ENCODE results near the gene PBX3. TPM values are rescaled to one million over a fixed set of nuclear protein-coding genes. Genes with fewer than 3 reads are reported as not detected.

PBX3 gene
- total RNA-seq, 1 experiment from 2014 or later: 46.0 TPM

- Histone ChIP-seq H3T11ph (ENCODE audit: low read length) (no peak overlapping the region), H3K4me1 (ENCODE audit: insufficient read depth, low read length) (no peaks in the 10 kb centered on the region), H2AFZ (ENCODE audit: low read length) (no peak overlapping the region), H3K14ac (ENCODE audit: insufficient read depth, low read length) (no peak overlapping the region), H3K23me2 (ENCODE audit: insufficient read length, low read depth, low read length, poor library complexity, severe bottlenecking) (no peaks in the 10 kb centered on the region), H2BK120ac (ENCODE audit: low read depth, low read length, poor library complexity, severe bottlenecking) (no peak overlapping the region), H3K27ac (ENCODE audit: insufficient read length, low read depth, low read length) (no peak overlapping the region), H2BK12ac (ENCODE audit: insufficient read length, low read depth, low read length) (no peak overlapping the region), H3K56ac (ENCODE audit: insufficient read length, low read depth, low read length) (no peak overlapping the region), H4K20me1 (ENCODE audit: control insufficient read depth, insufficient read depth, insufficient read length) (no peaks in the 10 kb centered on the region), H4K91ac (ENCODE audit: insufficient read length, low read depth, low read length) (no peak overlapping the region), H3K18ac (ENCODE audit: insufficient read length, low read depth, low read length) (no peak overlapping the region), H3K4me2 (ENCODE audit: insufficient read depth, insufficient read length, low read length) (no peak overlapping the region), H3K23ac (ENCODE audit: insufficient read length, low read depth, low read length) (no peak overlapping the region), H3K4ac (ENCODE audit: low read depth, low read length) (no peak overlapping the region), H3K79me1 (ENCODE audit: insufficient read depth, low read depth, low read length, poor library complexity, severe bottlenecking) (peaks cover 6% of the 10 kb centered on the region), H3K27me3 (ENCODE audit: insufficient read depth, low read length) (no peaks in the 10 kb centered on the region), H2AK5ac (ENCODE audit: insufficient read length, low read length) (no peak overlapping the region), H2BK15ac (ENCODE audit: low read depth, low read length) (no peak overlapping the region), H4K8ac (replicated peaks; ENCODE audit: insufficient read length, low read depth, low read length) (no peak overlapping the region), H3K9me3 (ENCODE audit: control insufficient read depth, low read depth, low read length) (no peaks in the 10 kb centered on the region), H2BK20ac (ENCODE audit: low read depth, low read length, poor library complexity, severe bottlenecking) (no peak overlapping the region), H2BK5ac (ENCODE audit: insufficient read length, low read length) (no peak overlapping the region), H3K79me2 (ENCODE audit: insufficient read depth, low read length) (no peaks in the 10 kb centered on the region; the same call in 1 of the 2 replicates), H3K9ac (ENCODE audit: extremely low read depth, insufficient read length, low read length) (no peak overlapping the region), H4K5ac (ENCODE audit: insufficient read length, low read depth, low read length) (no peak overlapping the region)
- peaks cover 18 to 24% of the 10 kb centered on the region in 2 experiments for H3K9me3 Mint-ChIP-seq
- WGBS (ENCODE audit: extremely low coverage, insufficient read length, low lambda C conversion rate): no CpG with 5 or more reads among the region's 2 CpGs
- H3K4me1 Mint-ChIP-seq: peaks cover 12 to 13% of the 10 kb centered on the region in 2 experiments
- H3K27me3 Mint-ChIP-seq (ENCODE audit: low read depth): no peaks in the 10 kb centered on the region
- no peak for DNase-seq
- no peak overlapping the region for H3K4me3 Mint-ChIP-seq
- no peak overlapping the region for H3K27ac Mint-ChIP-seq
- peaks cover 23 to 46% (median 37%) of the 10 kb centered on the region in 3 experiments for H3K36me3 Mint-ChIP-seq (ENCODE audit: insufficient read depth in 1 of 3, low read depth in 3 of 3)
- no peak for TF ChIP-seq CTCF (conservative IDR thresholded peaks at IDR 0.05)
Measured at GRCh38 chr9:125782718-125783117, 35.5 kb downstream of the PBX3 start.
